Stimulated activated CD8-positive, alpha-beta memory T cell treated with anti-CD3 and anti-CD28 coated beads, Interleukin-12 subunit alpha, Interleukin-12 subunit beta, amount 100 ng/mL, for 4 hours (primary cell): ENCODE data around the gene PTPN14.

Experiments used
- DNase-seq: peaks from one replicate; pipeline ENCODE4 v3.0.0-alpha.2; 2020; ENCODE audit warnings: low read depth

The PTPN14 gene

DNA sequence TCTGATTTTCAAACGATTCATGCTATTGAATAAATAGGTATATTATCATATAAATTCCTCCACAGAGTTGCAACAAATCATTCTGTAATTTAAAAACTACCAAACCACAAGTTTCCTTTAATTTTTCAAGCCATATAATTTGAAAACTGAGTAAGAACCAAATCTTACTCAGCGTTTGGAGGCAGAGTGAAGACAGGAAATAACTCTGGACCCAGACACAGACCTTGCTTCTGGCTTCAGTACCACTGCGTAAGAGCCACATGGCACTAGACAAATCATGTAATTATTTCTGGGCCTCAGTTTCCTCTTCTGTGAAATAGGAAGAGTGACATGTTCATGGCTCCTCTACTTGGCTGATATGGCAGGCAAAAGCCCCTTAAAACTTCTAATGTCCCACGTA, 188.0 kb downstream of the PTPN14 start:
- no peak for DNase-seq

DNA sequence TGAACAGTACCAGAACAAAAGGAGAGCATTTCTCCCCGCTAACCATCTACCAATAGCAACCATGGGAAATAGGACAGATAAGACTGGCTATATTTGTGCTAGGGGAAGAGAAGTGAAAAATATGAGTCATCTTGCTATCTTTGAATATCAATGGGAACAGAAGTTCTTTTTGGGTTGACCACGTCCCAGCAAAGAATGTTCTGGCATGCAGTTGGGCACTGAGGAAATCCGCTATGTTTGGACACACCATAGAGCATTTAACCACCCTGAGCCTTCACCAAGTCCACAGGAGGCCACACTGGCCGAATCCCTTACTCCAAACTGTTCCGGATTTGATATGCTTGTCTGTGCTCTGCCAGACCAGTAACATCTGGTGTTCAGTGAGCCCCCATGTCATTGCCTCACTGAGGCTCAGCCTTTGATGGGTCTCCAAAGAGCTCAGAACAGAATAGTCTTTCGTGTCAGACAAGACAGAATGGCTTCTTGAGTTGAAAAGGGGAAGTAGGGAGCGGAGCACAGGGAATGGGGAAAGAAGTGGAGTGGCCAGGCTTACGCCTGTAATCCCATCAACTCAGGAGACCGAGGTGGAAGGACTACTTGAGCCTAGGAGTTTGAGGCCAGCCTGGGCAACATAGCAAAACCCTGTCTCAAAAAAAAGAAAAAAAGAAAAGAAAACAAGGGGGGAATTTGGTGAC, 189.1 kb downstream of the PTPN14 start:
- no peak for DNase-seq

GRCh38 chr1:214361636-214362035, 189.8 kb downstream of the PTPN14 start:
- no peak for DNase-seq

DNA sequence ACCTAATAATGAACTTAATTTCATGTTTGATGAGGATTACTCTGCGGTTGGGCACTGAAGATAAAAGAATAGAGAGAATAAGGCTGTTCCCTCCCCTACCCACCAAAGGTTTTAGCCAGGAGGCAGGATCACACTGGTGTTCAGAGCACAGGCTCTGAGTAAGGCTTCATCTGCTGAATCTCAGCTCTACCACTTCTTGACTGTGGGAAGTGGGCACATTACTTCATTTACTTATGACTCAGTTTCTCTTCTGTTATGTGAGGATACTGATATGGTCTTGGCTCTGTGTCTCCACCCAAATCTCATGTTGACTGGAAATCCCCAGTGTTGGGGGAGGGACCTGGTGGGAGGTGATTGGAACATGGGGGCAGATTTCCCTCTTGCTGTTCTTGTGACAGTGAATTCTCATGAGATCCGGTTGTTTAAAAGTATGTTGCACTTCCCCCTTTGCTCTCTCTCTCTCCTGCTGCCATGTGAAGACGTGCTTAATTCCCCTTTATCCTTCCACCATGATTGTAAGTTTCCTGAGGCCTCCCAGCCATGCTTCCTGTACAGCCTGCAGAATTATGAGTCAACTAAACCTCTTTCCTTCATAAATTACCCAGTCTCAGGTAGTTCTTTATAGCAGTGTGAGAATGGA, 190.8 kb downstream of the PTPN14 start:
- DNase-seq = no peak

GRCh38 chr1:214360116-214360515, 191.3 kb downstream of the PTPN14 start:
- no peak for DNase-seq

DNA sequence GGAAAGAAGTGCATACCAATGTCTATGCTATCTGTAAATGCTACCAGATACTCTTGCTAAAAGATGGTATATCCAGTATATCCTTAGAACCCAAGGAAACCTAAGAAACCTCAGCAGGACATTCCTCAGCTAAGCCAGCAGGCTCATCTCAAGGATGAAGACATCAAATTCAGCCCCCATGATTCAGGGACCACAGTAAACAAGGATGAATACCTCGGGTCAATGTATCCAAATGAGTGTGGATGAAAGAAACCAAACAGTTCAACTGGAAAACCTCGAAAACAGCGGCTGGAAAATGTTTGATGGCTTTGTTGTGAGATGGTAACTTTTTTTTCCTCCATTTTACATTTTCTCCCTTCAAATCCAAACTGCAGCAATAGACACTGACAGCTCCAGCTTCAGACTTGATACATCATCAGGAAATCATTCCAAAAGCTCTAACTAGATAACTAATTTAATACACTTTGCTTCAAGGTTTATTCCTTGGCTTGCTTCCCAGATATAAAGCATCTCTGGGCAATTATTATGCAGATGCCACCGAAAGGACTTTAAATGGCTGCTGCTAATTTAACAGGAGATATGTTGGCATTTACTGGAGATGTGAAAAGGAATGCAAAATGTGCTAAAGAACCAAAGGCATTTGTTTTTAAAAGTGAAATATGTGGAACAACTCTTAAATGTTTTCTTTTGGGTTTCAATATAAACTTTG, 196.8 kb downstream of the PTPN14 start:
- DNase-seq = no peak

DNA sequence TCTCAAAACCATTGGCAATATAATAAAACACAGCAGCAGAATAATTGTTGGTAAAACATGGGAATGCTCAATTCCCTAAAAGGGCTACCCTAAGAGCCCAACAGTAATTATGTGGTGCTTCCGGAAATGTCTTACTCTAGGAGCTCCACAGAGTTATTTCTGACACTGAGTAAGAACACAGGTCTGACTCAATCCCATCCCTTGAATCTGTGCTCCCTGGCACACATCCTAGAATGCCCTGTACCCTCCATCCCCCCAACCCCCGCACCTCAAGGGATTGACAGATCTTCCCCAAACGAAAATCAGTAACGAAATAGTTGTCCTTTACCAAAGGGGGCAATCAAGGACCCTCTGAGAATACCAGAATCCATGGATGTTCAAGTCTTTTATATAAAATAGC, 198.6 kb downstream of the PTPN14 start:
- no peak for DNase-seq

DNA sequence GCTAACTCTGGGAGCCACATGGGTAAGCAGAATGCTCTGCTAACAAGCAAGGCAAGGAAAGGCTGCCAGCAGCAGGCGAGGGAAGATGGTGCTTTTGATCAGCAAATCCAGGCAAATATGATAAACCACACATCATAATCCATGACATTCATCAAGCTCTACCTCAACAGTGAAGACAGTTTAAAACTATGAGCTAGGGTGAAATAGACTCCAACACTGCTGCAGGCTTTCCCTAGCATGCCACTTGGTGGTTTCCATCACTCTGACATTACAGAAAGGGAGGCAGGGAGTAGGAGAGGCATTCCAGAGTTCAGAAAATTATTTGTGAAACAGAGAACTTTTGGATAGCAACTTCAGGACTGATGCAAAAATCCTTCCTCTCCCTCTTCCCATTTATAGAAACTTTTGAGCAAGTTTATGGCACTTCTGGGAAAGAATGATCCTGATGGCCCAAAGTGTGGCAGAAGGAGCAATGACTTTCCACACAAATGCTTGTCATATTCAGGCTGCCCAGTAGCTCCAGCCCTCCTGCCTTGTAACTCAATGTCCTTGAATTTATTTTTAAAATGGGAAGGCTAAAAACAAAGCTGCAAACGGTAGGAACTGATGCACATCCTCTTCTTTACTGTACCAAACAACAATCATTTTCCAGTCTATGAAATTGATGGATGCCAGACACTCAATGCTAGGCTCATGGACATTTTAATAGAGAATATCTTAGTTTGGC, 199.7 kb downstream of the PTPN14 start:
- no peak for DNase-seq

DNA sequence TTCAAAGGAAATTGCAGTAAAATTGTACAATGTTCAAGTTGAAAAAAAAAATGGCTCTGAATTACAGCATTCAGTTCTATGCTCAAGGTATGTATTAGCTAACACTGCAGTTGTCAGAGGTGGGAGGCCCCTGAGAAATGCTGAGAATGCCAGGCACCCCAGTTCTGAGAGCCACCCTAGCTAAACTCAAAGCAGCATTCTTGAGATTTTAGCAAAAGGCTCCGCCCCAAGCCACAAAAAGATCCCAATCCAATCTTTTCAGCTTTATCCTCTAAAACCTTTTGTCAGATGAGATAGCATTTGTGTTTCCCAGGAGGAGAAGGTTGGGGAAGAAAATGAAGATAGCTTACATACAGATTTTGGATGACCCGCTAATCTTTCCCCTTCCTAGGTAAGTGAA, 201.6 kb downstream of the PTPN14 start:
- no peak for DNase-seq

- DNase-seq = no peak
Measured at GRCh38 chr1:214349008-214349407, 202.4 kb downstream of the PTPN14 start.

DNA sequence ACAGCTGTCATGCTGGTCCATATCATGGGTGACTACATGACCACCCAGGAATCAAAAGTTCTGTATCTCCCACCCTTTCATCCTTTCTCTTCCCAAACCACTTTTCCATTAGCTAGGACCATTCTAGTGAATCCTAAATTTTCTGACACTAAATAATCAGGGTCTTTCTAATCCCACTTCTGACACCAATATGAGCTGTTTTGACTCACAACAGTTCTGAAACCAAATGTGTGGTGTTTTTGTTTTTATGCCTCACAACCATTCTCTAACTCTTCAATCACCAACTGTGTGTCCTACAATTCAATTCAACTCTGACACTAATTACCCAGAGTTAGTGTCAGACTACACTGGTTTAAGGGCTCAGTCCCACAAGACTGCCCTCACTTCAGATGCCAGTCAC, 206.5 kb downstream of the PTPN14 start:
- DNase-seq = no peak

- no peak for DNase-seq
Measured at GRCh38 chr1:214342525-214342924, 208.9 kb downstream of the PTPN14 start.

DNA sequence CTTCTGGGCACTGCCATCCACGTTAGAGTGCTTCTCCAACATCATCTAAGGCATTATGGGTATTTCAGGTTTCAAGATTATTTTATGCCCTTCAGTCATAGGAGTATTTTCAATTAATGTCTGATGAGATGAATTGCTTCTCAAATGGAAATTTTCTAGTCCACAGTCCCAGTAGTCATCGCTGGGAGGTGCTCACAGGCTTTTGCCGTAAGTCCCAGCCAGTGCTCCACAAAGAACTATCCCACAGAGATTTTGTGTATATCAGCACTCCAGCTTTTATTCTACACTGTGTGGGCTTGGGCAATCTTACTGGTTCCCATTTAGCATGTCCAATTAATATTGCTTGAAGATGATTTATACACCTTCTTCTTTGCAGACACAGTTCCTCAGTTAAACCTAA, 209.5 kb downstream of the PTPN14 start:
- DNase-seq = no peak

GRCh38 chr1:214341459-214341858, 209.9 kb downstream of the PTPN14 start:
- DNase-seq = no peak

- no peak for DNase-seq
Measured at GRCh38 chr1:214338212-214338611, 213.2 kb downstream of the PTPN14 start.

- DNase-seq = no peak
Measured at GRCh38 chr1:214337511-214337910, 213.9 kb downstream of the PTPN14 start.

DNA sequence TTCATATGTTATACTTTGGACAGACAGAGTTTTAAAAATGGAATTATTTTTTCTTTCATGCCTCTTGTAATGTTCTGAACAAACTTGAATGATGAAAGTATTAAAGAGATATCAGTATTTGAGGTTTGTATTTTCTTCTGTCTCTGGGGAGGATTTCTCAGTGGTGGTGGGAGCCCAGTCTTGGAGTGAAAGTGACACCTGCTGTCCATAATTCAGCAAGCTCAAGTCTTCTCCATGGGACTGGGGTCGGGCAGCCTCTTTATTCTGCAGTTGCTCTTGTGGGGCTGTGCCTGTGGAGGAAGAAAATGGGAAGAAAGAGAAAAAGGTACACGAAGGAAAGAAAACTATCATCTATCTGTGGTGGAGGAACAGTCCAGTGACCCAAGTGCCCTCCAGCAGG, 214.4 kb downstream of the PTPN14 start:
- DNase-seq = no peak

DNA sequence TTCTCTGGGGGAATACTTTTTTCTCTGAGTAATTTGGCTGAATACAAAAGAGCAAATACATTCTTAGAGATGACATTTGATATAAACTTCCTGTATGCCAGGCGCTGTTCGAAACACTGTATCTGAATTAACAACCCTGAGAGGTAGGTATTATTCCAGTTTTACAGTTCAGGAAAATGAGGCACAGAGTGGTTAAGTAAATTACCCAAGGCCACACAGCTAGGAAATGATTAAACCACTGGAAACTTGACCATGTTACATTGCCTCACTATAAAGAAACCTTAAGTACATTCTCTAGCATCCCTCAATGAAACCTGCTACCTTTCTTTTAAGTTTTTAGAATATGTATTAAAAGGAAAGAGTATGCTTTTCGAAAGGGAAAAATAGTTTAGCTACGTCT, 215.8 kb downstream of the PTPN14 start:
- no peak for DNase-seq

DNA sequence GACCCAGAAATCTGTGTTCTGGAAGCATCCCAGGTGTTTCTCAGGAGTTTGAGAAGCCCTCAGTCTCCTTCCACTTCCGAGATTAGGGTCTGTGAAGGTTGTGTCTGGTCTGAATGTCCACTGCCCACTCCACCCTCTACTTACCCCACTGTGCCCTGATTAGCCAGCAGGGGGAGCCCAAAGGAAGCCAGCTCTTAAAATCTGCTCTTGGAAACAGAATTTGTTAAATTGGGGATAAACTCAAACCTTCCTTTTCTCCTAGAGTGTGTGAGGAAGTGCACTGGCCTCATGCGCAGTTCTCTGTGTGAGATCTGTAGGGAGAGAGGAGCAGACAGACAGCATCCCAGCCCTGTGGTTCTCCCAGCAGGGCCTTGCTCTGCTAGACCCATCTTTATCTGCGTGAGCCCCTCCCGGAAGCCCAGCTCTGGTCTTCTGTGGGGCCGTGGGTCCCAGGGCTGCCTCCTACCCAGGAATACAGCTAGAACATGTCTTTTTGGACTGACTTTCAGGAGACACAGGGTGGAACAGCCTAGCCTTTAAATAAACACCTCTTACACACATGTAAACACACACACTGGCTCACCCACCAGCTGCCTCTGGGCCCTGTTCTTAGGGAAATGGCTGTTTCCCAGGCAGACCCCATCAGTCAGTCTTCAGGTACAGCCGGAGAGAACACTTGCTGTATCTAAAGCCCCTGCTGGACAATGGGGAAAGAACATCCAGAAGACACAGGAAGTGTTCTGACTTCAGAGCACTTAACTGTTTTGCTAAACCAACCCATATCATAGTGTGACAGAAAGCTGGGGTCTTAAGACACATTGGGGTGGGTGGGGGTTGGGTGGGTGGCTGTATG, 218.2 kb downstream of the PTPN14 start:
- DNase-seq = no peak

DNA sequence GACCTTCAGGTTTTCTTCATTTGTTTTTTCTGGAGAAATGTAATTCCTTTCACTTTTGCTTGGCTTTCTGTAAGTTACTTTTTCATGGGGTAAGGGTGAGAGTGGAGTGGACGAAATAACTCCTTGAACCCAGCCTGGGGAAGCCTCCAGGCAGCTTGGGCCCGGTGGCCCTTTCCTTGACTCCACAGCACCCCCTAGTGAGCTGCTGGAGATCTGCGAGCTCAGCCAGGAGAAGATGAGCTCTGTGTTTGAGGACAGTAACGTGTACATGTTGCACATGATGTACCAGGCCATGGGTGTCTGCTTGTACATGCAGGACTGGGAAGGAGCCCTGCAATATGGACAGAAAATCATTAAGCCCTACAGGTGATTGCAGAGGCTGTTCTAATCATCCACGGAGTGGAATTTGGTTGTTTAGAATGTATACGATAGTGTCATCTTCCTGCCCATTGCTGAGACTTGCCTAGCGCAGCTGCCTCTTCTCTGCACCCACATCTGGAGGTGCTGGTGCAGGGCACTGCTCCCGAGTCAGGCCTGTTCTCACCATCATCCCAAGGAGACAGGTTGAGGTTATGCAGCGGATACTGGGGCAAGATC, 219.5 kb downstream of the PTPN14 start:
- DNase-seq = no peak

GRCh38 chr1:214331180-214331579, 220.2 kb downstream of the PTPN14 start:
- no peak for DNase-seq
